HepG2 (cell line): ENCODE results near the gene LSR.

Experiments
- HMG20B ChIP-seq: conservative IDR thresholded peaks from 2 replicates; pipeline ENCODE4 v1.6.1; 2016; ENCODE audit warnings: missing genetic modification reagents, missing compliant biosample characterization
- IRX3 ChIP-seq: sonication (generic); formaldehyde crosslinking; IDR thresholded peaks from 2 replicates; pipeline ENCODE4 v1.8.1; 2023; ENCODE audit warnings: mild to moderate bottlenecking, low read depth, missing genetic modification reagents, borderline replicate concordance
- MED1 ChIP-seq: sonication (generic); formaldehyde crosslinking; IDR thresholded peaks from 2 replicates; pipeline ENCODE4 v1.4.0; 2020; ENCODE audit warnings: missing genetic modification reagents
- MXI1 ChIP-seq: IDR thresholded peaks from 3 replicates; pipeline ENCODE4 v1.6.1; 2012; ENCODE audit warnings: low read depth, low read length, inconsistent platforms, borderline replicate concordance
- POLR2A ChIP-seq, 2 experiments: IDR thresholded peaks; 2 replicates each; pipeline ENCODE4 v1.6.1; 2011; ENCODE audit warnings: low read depth in 2 of 2, low read length in 2 of 2, mild to moderate bottlenecking in 1 of 2, moderate library complexity in 1 of 2; ENCODE audit not compliant: insufficient read depth in 1 of 2
- SP2 ChIP-seq: sonication (generic); formaldehyde crosslinking; IDR thresholded peaks from 2 replicates; pipeline ENCODE4 v1.5.1; 2020; ENCODE audit warnings: mild to moderate bottlenecking, missing genetic modification reagents
- U2AF2 ChIP-seq: fragments of 200-400 bp; formaldehyde crosslinking; IDR thresholded peaks from 2 replicates; pipeline ENCODE4 v1.6.1; 2017; ENCODE audit warnings: low read depth, mild to moderate bottlenecking, low read length
- ZBTB7B ChIP-seq: sonication (generic); formaldehyde crosslinking; IDR thresholded peaks from 2 replicates; pipeline ENCODE4 v1.4.0; 2020; ENCODE audit warnings: missing genetic modification reagents
- ZNF160 ChIP-seq: sonication (generic); formaldehyde crosslinking; IDR thresholded peaks from 2 replicates; pipeline ENCODE4 v1.8.0; 2022; ENCODE audit warnings: mild to moderate bottlenecking, inconsistent platforms, missing genetic modification reagents
- ZNF652 ChIP-seq: IDR thresholded peaks from 2 replicates; pipeline ENCODE4 v1.6.1; 2016; ENCODE audit warnings: low read depth, borderline replicate concordance
- TF ChIP-seq, protein P1 (sequence below): sonication (generic); formaldehyde crosslinking; IDR thresholded peaks from 2 replicates; pipeline ENCODE4 v1.5.0; 2020; ENCODE audit warnings: mild to moderate bottlenecking, missing genetic modification reagents, moderate library complexity
- TF ChIP-seq, protein P2 (sequence below): sonication (generic); formaldehyde crosslinking; IDR thresholded peaks from 2 replicates; pipeline ENCODE4 v1.4.0; 2020; ENCODE audit warnings: missing genetic modification reagents
- TF ChIP-seq, protein P3 (sequence below): IDR thresholded peaks from 2 replicates; pipeline ENCODE4 v1.6.1; 2016
- TF ChIP-seq, protein P4 (sequence below): sonication (generic); formaldehyde crosslinking; IDR thresholded peaks from 2 replicates; pipeline ENCODE4 v1.8.1; 2022; ENCODE audit warnings: low read depth, mild to moderate bottlenecking, missing genetic modification reagents

DNA sequence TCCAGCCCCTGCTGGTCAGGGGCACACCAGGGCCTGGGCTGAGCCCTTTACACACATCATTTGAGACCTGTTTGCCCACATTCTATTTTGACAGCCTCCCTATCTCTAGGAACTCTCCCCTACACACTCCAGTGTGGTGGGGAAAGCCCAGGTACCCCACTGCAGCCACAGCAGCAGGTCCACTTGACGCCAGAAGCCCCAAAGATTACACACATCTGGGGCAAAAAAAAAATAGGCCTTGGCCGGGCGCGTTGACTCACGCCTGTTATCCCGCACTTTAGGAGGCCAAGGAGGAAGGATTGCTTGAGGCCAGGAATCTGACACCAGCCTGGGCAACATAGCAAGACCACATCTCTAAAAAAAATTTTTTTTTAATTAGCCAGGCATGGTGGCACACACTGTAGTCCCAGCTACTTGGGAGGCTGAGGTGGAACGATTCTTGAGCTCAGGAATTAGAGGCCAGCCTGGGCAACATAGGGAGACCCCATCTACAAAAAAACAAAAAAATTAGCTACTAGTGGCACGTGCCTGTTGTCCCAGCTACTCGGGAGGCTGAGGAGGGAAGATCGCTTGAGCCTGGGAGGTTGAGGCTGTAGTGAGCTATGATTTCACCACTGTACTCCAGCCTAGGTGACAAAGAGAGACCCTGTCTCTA, 62.1 kb downstream of the LSR start:
- no peak for TF ChIP-seq SP2
- TF ChIP-seq MED1 (CRISPR knock-in tag): no peak
- TF ChIP-seq MXI1: no peak
- TF ChIP-seq, protein P1, sequence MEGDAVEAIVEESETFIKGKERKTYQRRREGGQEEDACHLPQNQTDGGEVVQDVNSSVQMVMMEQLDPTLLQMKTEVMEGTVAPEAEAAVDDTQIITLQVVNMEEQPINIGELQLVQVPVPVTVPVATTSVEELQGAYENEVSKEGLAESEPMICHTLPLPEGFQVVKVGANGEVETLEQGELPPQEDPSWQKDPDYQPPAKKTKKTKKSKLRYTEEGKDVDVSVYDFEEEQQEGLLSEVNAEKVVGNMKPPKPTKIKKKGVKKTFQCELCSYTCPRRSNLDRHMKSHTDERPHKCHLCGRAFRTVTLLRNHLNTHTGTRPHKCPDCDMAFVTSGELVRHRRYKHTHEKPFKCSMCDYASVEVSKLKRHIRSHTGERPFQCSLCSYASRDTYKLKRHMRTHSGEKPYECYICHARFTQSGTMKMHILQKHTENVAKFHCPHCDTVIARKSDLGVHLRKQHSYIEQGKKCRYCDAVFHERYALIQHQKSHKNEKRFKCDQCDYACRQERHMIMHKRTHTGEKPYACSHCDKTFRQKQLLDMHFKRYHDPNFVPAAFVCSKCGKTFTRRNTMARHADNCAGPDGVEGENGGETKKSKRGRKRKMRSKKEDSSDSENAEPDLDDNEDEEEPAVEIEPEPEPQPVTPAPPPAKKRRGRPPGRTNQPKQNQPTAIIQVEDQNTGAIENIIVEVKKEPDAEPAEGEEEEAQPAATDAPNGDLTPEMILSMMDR (CRISPR knock-in tag): no peak
- no peak for TF ChIP-seq ZNF160 (CRISPR knock-in tag)
- TF ChIP-seq IRX3 (CRISPR knock-in tag): no peak
- TF ChIP-seq ZNF652 (CRISPR knock-in tag): no peak
- TF ChIP-seq, protein P2, sequence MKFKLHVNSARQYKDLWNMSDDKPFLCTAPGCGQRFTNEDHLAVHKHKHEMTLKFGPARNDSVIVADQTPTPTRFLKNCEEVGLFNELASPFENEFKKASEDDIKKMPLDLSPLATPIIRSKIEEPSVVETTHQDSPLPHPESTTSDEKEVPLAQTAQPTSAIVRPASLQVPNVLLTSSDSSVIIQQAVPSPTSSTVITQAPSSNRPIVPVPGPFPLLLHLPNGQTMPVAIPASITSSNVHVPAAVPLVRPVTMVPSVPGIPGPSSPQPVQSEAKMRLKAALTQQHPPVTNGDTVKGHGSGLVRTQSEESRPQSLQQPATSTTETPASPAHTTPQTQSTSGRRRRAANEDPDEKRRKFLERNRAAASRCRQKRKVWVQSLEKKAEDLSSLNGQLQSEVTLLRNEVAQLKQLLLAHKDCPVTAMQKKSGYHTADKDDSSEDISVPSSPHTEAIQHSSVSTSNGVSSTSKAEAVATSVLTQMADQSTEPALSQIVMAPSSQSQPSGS (CRISPR knock-in tag): no peak
- TF ChIP-seq, protein P3, sequence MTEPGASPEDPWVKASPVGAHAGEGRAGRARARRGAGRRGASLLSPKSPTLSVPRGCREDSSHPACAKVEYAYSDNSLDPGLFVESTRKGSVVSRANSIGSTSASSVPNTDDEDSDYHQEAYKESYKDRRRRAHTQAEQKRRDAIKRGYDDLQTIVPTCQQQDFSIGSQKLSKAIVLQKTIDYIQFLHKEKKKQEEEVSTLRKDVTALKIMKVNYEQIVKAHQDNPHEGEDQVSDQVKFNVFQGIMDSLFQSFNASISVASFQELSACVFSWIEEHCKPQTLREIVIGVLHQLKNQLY (CRISPR knock-in tag): no peak
- no peak for TF ChIP-seq POLR2A (IDR thresholded peaks at IDR 0.05; ENCODE audit: insufficient read depth in 1 of 2, low read depth in 2 of 2, low read length in 2 of 2)
- no peak for TF ChIP-seq HMG20B (CRISPR knock-in tag)
- no peak for TF ChIP-seq U2AF2
- TF ChIP-seq, protein P4, sequence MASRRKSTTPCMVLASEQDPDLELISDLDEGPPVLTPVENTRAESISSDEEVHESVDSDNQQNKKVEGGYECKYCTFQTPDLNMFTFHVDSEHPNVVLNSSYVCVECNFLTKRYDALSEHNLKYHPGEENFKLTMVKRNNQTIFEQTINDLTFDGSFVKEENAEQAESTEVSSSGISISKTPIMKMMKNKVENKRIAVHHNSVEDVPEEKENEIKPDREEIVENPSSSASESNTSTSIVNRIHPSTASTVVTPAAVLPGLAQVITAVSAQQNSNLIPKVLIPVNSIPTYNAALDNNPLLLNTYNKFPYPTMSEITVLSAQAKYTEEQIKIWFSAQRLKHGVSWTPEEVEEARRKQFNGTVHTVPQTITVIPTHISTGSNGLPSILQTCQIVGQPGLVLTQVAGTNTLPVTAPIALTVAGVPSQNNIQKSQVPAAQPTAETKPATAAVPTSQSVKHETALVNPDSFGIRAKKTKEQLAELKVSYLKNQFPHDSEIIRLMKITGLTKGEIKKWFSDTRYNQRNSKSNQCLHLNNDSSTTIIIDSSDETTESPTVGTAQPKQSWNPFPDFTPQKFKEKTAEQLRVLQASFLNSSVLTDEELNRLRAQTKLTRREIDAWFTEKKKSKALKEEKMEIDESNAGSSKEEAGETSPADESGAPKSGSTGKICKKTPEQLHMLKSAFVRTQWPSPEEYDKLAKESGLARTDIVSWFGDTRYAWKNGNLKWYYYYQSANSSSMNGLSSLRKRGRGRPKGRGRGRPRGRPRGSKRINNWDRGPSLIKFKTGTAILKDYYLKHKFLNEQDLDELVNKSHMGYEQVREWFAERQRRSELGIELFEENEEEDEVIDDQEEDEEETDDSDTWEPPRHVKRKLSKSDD (CRISPR knock-in tag): no peak
- no peak for TF ChIP-seq ZBTB7B (CRISPR knock-in tag)
